CD1c-positive myeloid dendritic cell (primary cell): ENCODE measurements around the gene E4F1.

Experiments used
- DNase-seq: peaks from one replicate; pipeline ENCODE4 v3.0.0-alpha.2; 2016; ENCODE audit errors: extremely low spot score

The E4F1 gene

GRCh38 chr16:2273931-2274330 lies 50.5 kb downstream of the E4F1 start:
- DNase-seq, result no peak

- no peak for DNase-seq
Measured at GRCh38 chr16:2275476-2276367, 52.3 kb downstream of the E4F1 start.

- no peak for DNase-seq
Measured at GRCh38 chr16:2276368-2277195, 53.2 kb downstream of the E4F1 start.

- DNase-seq, result no peak
Measured at GRCh38 chr16:2277466-2278271, 54.3 kb downstream of the E4F1 start.

- no peak for DNase-seq
Measured at GRCh38 chr16:2278272-2278608, 54.8 kb downstream of the E4F1 start.

- no peak for DNase-seq
Measured at GRCh38 chr16:2278956-2279800, 55.8 kb downstream of the E4F1 start.

GRCh38 chr16:2280461-2280860 lies 57.1 kb downstream of the E4F1 start:
- no peak for DNase-seq

GRCh38 chr16:2280981-2281542 lies 57.7 kb downstream of the E4F1 start:
- DNase-seq, result no peak

- DNase-seq, result no peak
Measured at GRCh38 chr16:2282262-2282661, 58.9 kb downstream of the E4F1 start.

GRCh38 chr16:2282866-2283555 lies 59.6 kb downstream of the E4F1 start:
- DNase-seq, result no peak

GRCh38 chr16:2284001-2284770 lies 60.8 kb downstream of the E4F1 start:
- DNase-seq, result no peak

- DNase-seq, result no peak
Measured at GRCh38 chr16:2284797-2285576, 61.6 kb downstream of the E4F1 start.
